ENCODE data around the gene PRKCA.
"Not testable (repeated sequence)": the region's sequence is repeated elsewhere in the genome, so short reads cannot be mapped to it uniquely, and the experiment has no call there.

PRKCA gene

GRCh38 chr17:66331038-66331816 lies 28.8 kb downstream of the PRKCA start:
- no peak for DNase-seq

GRCh38 chr17:66335797-66336196 lies 33.4 kb downstream of the PRKCA start:
- no peak for DNase-seq

DNA sequence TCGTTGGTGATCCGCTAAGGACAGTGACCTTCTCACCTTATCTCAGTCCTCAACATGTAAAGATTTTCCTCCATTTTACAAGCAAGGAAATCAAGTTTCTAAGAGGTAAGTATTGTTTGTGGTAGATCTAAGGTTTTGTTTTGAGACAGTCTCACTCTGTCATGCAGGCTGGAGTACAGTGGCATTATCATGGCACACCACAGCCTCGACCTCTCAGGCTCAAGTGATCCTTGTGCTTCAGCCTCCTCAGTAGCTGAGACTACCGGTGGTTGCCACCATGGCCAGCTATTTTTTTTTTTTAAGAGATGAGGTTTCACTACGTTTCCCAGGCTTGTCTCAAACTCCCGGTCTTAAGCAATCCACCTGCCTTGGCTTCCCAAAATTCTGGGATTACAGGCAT lies 34.9 kb downstream of the PRKCA start:
- no peak for DNase-seq

DNA sequence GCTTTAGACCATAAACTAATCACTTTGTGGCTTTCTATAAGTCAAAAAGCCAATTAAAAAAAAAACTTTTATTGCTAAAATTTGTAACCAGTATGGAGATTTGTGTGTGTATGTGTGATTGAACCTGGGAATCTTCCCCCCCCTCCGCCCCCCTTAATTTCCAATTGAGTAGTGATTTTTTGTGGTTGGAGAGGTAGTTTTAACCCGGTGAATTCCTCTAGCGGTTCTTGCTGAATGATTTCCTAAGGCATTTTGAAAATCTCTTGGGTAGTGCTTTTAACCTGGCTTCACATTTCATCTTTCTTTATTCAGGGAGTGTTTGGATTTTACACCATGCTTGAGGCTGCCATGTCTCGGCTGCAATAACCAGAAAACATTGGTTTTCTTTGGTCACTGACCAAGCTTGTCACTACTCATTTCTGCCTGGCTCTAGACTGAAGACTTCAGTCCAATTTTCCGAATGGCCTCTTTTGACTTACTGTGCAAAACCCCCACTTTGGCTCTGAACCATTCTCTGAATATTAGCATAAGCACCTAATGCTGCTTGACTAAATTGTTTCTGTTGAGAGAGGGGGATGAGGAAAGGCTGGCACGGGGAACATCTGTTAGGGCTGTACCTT lies 35.6 kb downstream of the PRKCA start:
- DNase-seq, result peak; percentile 52

DNA sequence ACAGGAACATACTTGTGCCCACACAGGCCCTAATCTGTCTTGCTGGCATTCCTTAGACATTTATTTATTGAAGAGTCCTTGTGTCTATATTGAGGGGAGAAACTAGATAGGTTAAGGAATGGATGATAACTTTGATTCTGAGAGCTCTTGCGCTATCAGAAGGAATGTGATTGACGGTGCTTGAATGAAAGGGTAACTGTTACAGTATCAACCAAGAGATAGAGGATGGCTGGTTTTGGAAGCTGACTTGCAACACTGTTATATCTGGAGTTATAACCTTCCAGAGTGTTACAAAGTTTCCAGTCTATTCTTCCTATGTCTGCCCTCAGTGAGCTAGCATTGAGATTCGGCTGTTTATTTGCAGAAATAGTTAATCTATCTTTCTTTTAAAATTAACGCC lies 36.5 kb downstream of the PRKCA start:
- DNase-seq, result no peak

DNA sequence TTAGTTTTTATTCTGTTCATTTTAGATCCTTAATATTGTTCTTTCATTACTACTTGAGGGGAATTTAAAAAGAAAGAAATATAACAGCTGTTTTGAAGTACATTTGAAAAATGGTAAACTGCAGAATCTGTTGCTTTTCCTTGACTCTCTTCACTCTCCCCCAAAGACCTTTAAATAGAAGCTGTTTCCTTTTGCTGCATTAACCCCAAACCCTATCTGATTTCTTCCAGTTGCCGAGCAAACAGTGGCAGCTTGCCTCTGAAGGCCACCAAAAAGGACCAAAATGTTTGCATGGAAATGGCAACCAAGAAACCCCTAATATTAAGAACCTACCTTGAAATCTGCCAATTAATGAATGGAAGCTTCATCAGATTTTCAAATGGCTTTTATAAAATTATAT lies 37.1 kb downstream of the PRKCA start:
- DNase-seq, result no peak

DNA sequence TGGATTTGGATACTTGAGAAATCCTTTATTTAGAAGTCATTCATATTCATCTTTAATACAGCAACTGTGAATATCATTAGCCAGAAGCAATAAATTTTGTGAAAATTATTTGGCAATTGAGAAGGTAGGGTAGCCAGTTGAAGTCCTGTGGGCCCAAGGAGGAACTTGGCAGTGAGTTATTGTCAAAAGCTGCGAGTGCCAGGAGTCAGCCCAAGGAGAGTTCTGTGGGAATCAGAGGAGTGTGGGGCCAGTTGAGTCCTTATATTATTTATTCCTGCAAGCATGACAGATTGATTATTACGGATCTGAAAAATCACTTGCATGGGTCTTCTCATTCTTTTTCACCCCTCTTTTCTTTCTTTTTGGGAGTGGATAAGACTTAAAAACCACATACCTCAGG lies 38.3 kb downstream of the PRKCA start:
- no peak for DNase-seq

DNA sequence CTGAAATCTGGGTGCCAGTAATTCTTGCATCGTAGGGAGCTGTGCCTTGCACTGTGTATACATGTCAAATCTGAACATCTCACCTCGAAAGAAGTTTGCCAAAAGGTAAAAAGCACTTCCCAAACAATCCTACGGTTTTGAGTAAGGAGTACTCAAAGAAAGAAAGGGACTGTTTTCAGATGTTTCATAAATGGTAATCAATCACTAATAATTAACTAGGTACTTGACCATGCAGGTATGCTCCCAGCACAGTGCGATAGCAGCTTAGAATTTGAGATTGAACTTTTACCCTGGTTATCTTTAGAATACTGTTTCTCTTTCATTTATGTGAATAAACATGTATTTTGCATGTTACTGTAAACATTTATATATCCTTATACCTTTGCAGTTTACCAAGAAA lies 39.0 kb downstream of the PRKCA start:
- no peak for DNase-seq

DNA sequence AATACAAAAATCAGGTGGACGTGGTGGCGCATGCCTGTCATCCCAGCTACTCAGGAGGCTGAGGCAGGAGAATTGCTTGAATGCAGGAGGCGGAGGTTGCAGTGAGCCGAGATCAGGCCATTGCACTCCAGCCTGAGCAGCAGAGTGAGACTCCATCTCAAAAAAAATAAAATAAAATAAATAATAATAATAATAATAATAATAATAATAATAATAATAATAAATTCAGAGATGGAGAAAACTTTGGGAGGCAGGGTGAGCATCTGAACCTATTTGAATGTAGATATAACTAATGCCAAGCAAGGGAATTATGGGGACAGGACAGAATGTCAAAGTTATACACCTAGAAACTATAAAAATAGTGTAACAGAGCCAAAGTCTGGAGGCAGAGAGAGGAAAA lies 39.9 kb downstream of the PRKCA start:
- DNase-seq, result not testable (repeated sequence)

DNA sequence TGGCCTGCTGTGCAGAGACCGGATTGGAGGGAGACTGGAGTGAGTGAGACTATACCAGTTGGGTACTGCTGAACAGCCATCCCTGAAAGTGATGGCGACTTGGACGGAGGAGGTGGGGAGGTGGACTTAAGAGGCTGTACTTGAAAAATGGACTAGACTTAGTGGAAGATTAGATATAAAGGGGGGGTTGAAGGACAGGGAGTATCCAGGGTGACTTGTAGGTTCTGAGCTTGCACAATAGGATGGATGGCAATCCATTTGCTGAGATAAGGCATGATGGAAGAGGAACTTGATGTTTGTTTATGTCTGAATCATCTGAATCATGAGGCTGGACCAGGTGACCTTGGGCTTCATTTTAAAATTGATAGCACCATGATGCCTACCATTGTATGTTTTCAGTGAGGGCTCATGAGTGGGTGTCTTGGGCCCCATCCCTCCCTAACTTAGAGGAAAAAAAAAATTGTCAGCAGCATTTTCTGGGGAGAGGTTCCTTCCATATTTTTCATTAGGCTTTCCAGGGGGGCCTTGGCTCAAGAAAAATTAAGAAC lies 41.2 kb downstream of the PRKCA start:
- no peak for DNase-seq

DNA sequence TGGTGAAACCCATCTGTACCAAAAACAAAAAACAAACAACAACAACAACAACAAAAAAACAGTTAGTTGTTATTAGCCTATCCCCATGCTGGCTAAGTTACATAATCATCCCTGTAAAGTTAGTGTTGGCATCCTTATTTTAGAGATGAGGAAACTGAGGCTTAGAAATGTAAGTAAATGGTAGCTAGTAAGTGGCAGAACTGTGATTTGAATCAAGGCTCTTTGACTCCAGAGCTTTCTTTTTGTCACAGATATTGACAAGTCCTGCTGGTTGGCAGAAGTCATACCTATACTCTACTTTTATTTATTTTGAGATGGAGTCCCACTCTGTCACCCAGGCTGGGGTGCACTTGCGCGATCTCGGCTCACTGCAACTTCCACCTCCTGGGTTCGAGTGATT lies 42.1 kb downstream of the PRKCA start:
- DNase-seq, result no peak

GRCh38 chr17:66345264-66345663 lies 42.9 kb downstream of the PRKCA start:
- DNase-seq, result no peak

DNA sequence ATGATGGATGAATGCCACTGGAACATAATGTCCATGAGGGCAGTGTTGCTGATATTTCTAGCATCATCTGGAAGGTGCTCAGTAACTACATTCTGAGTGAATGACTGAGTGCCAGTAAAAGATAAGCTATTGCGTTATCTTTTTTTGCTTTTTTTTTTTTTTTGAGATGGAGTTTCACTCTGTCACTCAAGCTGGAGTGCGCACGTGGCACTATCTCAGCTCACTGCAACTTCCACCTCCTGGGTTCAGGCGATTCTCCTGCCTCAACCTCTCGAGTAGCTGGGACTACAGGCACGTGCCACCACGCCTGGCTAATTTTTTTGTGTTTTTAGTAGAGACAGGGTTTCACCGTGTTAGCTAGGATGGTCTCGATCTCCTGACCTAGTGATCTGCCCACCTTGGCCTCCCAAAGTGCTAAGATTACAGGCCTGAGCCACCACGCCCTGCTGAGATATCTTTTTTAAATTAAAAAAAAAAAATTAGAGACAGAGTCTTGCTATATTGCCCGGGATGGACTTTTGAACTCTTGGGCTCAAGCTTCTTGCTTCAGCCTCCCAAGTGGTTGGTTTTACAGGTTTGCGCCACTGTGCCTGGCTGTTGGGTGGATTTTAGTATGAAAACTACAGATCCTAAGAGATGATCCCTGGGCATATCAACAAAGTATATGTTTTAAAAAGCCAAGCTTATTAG lies 43.7 kb downstream of the PRKCA start:
- DNase-seq, result not testable (repeated sequence)

GRCh38 chr17:66347661-66348514 lies 45.5 kb downstream of the PRKCA start:
- no peak for DNase-seq

- DNase-seq, result no peak
Measured at GRCh38 chr17:66348584-66349165, 46.3 kb downstream of the PRKCA start.

DNA sequence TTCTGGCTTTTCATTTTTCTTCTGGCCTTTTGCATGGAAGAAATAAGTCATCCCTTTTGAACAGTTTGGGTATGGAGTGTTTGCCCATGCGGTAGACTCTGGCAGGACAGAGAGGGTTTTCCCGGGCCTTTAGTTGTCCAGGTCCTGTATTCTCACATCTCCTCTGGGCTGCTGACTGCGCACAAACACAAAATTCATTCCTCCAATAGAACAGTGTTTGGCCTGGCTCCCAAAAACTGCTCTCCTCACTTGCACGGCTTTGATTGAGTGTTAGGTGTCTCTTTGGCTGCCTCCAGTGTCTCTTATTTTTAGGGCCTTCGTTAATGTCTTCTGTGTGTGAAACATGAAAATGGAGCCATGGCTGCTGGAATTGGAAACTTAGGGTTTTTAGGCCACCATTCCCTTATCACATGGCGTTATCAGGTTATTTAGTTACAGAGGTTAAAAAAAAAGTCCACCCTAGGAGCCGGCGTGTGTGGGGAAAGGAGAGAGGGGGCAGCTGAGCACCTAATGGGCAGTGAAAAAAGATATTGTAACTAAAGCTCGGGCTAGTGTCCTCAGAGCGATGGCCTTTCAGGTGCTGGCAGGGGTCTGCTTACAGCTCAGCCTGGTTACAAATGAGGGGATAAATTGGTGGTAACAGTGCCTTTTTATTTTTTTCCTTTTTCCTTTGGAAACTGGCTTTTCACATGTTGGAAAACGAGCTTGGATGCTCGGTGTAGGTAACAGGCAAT lies 47.3 kb downstream of the PRKCA start:
- peak; percentile 43 for DNase-seq

GRCh38 chr17:66350576-66350975 lies 48.2 kb downstream of the PRKCA start:
- DNase-seq, result not testable (repeated sequence)

DNA sequence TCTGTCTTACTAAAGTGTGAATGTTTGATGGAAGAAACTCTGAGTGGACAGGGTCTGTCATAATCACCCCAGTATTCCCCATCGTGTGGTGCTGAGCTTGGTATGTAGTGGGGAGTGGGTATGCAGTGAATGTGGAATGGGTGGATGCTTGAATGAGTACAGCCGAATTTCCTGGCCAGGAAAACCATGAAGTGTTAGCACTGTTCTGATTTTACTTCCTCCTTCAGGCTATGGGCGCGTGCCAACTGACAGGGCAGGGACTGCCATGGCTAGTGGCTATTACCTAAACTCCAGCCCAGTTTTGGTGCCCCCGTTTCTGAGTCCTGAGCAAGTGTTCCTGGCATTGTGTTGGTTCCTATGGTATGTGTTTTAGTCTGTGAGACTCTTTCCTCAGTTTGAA lies 48.6 kb downstream of the PRKCA start:
- no peak for DNase-seq

DNA sequence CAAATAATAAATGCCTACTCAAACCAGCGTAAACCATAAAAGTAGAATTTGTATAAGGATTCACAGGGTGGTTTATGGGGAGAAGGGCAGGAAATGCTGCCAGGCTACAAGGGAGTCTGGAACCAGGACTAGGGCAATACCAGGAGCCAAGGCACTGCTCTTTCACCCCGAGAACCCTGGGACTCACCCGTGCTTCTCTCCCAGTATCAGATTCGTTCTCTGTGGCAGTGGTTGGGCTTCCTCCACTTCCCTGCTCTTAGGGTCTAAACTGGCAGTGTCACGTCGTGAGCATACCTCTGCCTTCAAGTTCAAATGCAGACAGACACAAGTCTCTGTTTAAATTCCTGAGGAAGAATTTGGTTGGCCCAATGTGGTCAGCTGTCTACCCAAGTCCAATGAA lies 49.3 kb downstream of the PRKCA start:
- no peak for DNase-seq

GRCh38 chr17:66353937-66354401 lies 51.6 kb downstream of the PRKCA start:
- no peak for DNase-seq

GRCh38 chr17:66354472-66354871 lies 52.1 kb downstream of the PRKCA start:
- DNase-seq, result no peak

GRCh38 chr17:66354981-66355380 lies 52.6 kb downstream of the PRKCA start:
- no peak for DNase-seq

Measured in right forelimb (tissue), 1 donor.